Immature natural killer cell (primary cell): ENCODE results near the gene RCSD1. TPM values are rescaled to one million over a fixed set of nuclear protein-coding genes. Genes with fewer than 3 reads are reported as not detected.

Source experiments
- DNase-seq, 3 donors: peaks; one replicate each; pipeline ENCODE4 v3.0.0; 2022; ENCODE audit warnings: mixed read lengths in 1 of 3
- H3K27ac Mint-ChIP-seq, 6 donors: one replicate each; pipeline ENCODE4 v1.8.0; 2020; ENCODE audit warnings: mixed read lengths in 6 of 6, mild to moderate bottlenecking in 5 of 6, inconsistent platforms in 4 of 6, moderate library complexity in 3 of 6
- H3K27me3 Mint-ChIP-seq, 3 donors: one replicate each; pipeline ENCODE4 v1.8.0; 2020 to 2021; ENCODE audit warnings: low read depth in 3 of 3, mild to moderate bottlenecking in 3 of 3, mixed read lengths in 3 of 3, moderate library complexity in 3 of 3, inconsistent platforms in 1 of 3
- H3K36me3 Mint-ChIP-seq, 3 donors: one replicate each; pipeline ENCODE4 v1.8.0; 2020; ENCODE audit warnings: mixed read lengths in 3 of 3, inconsistent platforms in 2 of 3, mild to moderate bottlenecking in 2 of 3
- H3K4me1 Mint-ChIP-seq, 2 donors: one replicate each; pipeline ENCODE4 v1.8.0; 2020; ENCODE audit warnings: inconsistent platforms in 2 of 2, mild to moderate bottlenecking in 2 of 2, mixed read lengths in 2 of 2, moderate library complexity in 1 of 2
- H3K4me3 Mint-ChIP-seq, 5 donors: one replicate each; pipeline ENCODE4 v1.8.0; 2020; ENCODE audit warnings: mild to moderate bottlenecking in 5 of 5, mixed read lengths in 5 of 5, inconsistent platforms in 3 of 5, moderate library complexity in 3 of 5
- H3K9me3 Mint-ChIP-seq, 6 donors: one replicate each; pipeline ENCODE4 v1.8.0; 2020; ENCODE audit warnings: mild to moderate bottlenecking in 6 of 6, mixed read lengths in 6 of 6, inconsistent platforms in 4 of 6, moderate library complexity in 3 of 6
- polyA plus RNA-seq, 3 donors: library from polyadenylated mRNA; unstranded; fragments of 300-500 nt; fragmentation: Illumina TruSeq; gene quantifications; one replicate each; pipeline ENCODE4 v1.2.3, GENCODE V29; 2021

RCSD1 gene
- polyA plus RNA-seq, 3 donors from 2014 or later = 96.2 to 179 (median 129) TPM

GRCh38 chr1:167669209-167670124 is 39.4 kb downstream of the RCSD1 start:
- peaks cover 3 to 8% (median 7%) of the 10 kb centered on the region in 3 donors for H3K36me3 Mint-ChIP-seq
- H3K27ac Mint-ChIP-seq = peak overlapping the region; percentile 17 to 78 (median 54)
- H3K4me3 Mint-ChIP-seq = no peak overlapping the region
- peaks cover 0 to 94% of the 10 kb centered on the region in 2 donors for H3K4me1 Mint-ChIP-seq
- no peaks in the 10 kb centered on the region for H3K9me3 Mint-ChIP-seq
- DNase-seq = no peak
- H3K27me3 Mint-ChIP-seq = peaks cover 0 to 2% (median 0%) of the 10 kb centered on the region in 3 donors

GRCh38 chr1:167670563-167670962 is 40.5 kb downstream of the RCSD1 start:
- Mint-ChIP-seq H3K27me3 (peaks cover 0 to 2% (median 0%) of the 10 kb centered on the region in 3 donors), H3K4me3 (peak overlapping the region in 1 of 5 donors; percentile 34), H3K4me1 (peaks cover 0 to 86% of the 10 kb centered on the region in 2 donors), H3K27ac (peak overlapping the region; percentile 56 to 84 (median 76)), H3K36me3 (peaks cover 3 to 10% (median 7%) of the 10 kb centered on the region in 3 donors), H3K9me3 (no peaks in the 10 kb centered on the region)
- DNase-seq = no peak

- DNase-seq = no peak
- H3K36me3 Mint-ChIP-seq = peaks cover 3 to 10% (median 5%) of the 10 kb centered on the region in 3 donors
- H3K4me1 Mint-ChIP-seq = peaks cover 0 to 87% of the 10 kb centered on the region in 2 donors
- peak overlapping the region in 3 of 5 donors; percentile 12 to 44 (median 38) for H3K4me3 Mint-ChIP-seq
- H3K27me3 Mint-ChIP-seq = peaks cover 0 to 2% (median 0%) of the 10 kb centered on the region in 3 donors
- peak overlapping the region; percentile 56 to 84 (median 74) for H3K27ac Mint-ChIP-seq
- H3K9me3 Mint-ChIP-seq = no peaks in the 10 kb centered on the region
Measured at GRCh38 chr1:167671727-167672511, 41.9 kb downstream of the RCSD1 start.

- Mint-ChIP-seq H3K36me3 (peaks cover 3 to 10% (median 4%) of the 10 kb centered on the region in 3 donors), H3K27ac (peak overlapping the region; percentile 23 to 83 (median 70)), H3K4me3 (no peak overlapping the region), H3K9me3 (no peaks in the 10 kb centered on the region), H3K4me1 (peaks cover 0 to 86% of the 10 kb centered on the region in 2 donors), H3K27me3 (peaks cover 0 to 2% (median 0%) of the 10 kb centered on the region in 3 donors)
- DNase-seq = no peak
Measured at GRCh38 chr1:167672831-167673230, 42.8 kb downstream of the RCSD1 start.

- Mint-ChIP-seq H3K27me3 (peaks cover 0 to 2% (median 0%) of the 10 kb centered on the region in 3 donors), H3K36me3 (peaks cover 3 to 10% (median 4%) of the 10 kb centered on the region in 3 donors), H3K4me1 (peaks cover 0 to 81% of the 10 kb centered on the region in 2 donors), H3K9me3 (no peaks in the 10 kb centered on the region), H3K4me3 (no peak overlapping the region), H3K27ac (peak overlapping the region; percentile 15 to 83 (median 54))
- no peak for DNase-seq
Measured at GRCh38 chr1:167673265-167673664, 43.2 kb downstream of the RCSD1 start.

GRCh38 chr1:167674156-167674555 is 44.1 kb downstream of the RCSD1 start:
- DNase-seq = no peak
- peaks cover 0 to 73% of the 10 kb centered on the region in 2 donors for H3K4me1 Mint-ChIP-seq
- peaks cover 3 to 10% (median 4%) of the 10 kb centered on the region in 3 donors for H3K36me3 Mint-ChIP-seq
- H3K4me3 Mint-ChIP-seq = no peak overlapping the region
- H3K9me3 Mint-ChIP-seq = no peaks in the 10 kb centered on the region
- peaks cover 0 to 2% (median 0%) of the 10 kb centered on the region in 3 donors for H3K27me3 Mint-ChIP-seq
- H3K27ac Mint-ChIP-seq = peak overlapping the region in 5 of 6 donors; percentile 4 to 78 (median 29)

GRCh38 chr1:167675440-167675839 is 45.4 kb downstream of the RCSD1 start:
- Mint-ChIP-seq H3K4me1 (peaks cover 0 to 60% of the 10 kb centered on the region in 2 donors), H3K4me3 (no peak overlapping the region), H3K27me3 (peaks cover 0 to 2% (median 0%) of the 10 kb centered on the region in 3 donors), H3K27ac (peak overlapping the region in 2 of 6 donors; percentile 65 to 72), H3K9me3 (no peaks in the 10 kb centered on the region), H3K36me3 (peaks cover 3 to 10% (median 4%) of the 10 kb centered on the region in 3 donors)
- DNase-seq = no peak

- Mint-ChIP-seq H3K9me3 (no peaks in the 10 kb centered on the region), H3K4me1 (peaks cover 0 to 51% of the 10 kb centered on the region in 2 donors), H3K4me3 (no peak overlapping the region), H3K27ac (peak overlapping the region in 5 of 6 donors; percentile 4 to 65 (median 37)), H3K36me3 (peaks cover 3 to 10% (median 4%) of the 10 kb centered on the region in 3 donors), H3K27me3 (no peaks in the 10 kb centered on the region)
- no peak for DNase-seq
Measured at GRCh38 chr1:167676205-167676915, 46.3 kb downstream of the RCSD1 start.

- H3K9me3 Mint-ChIP-seq = no peaks in the 10 kb centered on the region
- H3K4me1 Mint-ChIP-seq = peaks cover 0 to 42% of the 10 kb centered on the region in 2 donors
- H3K27me3 Mint-ChIP-seq = no peaks in the 10 kb centered on the region
- H3K27ac Mint-ChIP-seq = peak overlapping the region in 5 of 6 donors; percentile 1 to 76 (median 37)
- H3K36me3 Mint-ChIP-seq = peaks cover 3 to 5% (median 4%) of the 10 kb centered on the region in 3 donors
- H3K4me3 Mint-ChIP-seq = no peak overlapping the region
- no peak for DNase-seq
Measured at GRCh38 chr1:167676916-167677848, 47.1 kb downstream of the RCSD1 start.

- no peaks in the 10 kb centered on the region for H3K9me3 Mint-ChIP-seq
- H3K27me3 Mint-ChIP-seq = no peaks in the 10 kb centered on the region
- H3K4me1 Mint-ChIP-seq = peaks cover 0 to 32% of the 10 kb centered on the region in 2 donors
- H3K36me3 Mint-ChIP-seq = peaks cover 3 to 4% (median 3%) of the 10 kb centered on the region in 3 donors
- H3K27ac Mint-ChIP-seq = no peak overlapping the region
- no peak for DNase-seq
- H3K4me3 Mint-ChIP-seq = no peak overlapping the region
Measured at GRCh38 chr1:167678422-167678821, 48.4 kb downstream of the RCSD1 start.

- H3K27ac Mint-ChIP-seq = no peak overlapping the region
- H3K4me1 Mint-ChIP-seq = peaks cover 0 to 31% of the 10 kb centered on the region in 2 donors
- H3K36me3 Mint-ChIP-seq = peaks cover under 1 to 3% (median under 1%) of the 10 kb centered on the region in 3 donors
- no peak overlapping the region for H3K4me3 Mint-ChIP-seq
- H3K9me3 Mint-ChIP-seq = no peaks in the 10 kb centered on the region
- no peak for DNase-seq
- H3K27me3 Mint-ChIP-seq = no peaks in the 10 kb centered on the region
Measured at GRCh38 chr1:167678838-167679237, 48.8 kb downstream of the RCSD1 start.

GRCh38 chr1:167679714-167680113 is 49.7 kb downstream of the RCSD1 start:
- Mint-ChIP-seq H3K9me3 (no peaks in the 10 kb centered on the region), H3K27ac (no peak overlapping the region), H3K4me1 (peaks cover 5 to 28% of the 10 kb centered on the region in 2 donors), H3K27me3 (no peaks in the 10 kb centered on the region), H3K36me3 (peaks cover 0 to 6% (median 4%) of the 10 kb centered on the region in 3 donors), H3K4me3 (no peak overlapping the region)
- no peak for DNase-seq
